Inferior parietal cortex (tissue), 1 donor: ENCODE results near the gene NUP98.
"Not testable (repeated sequence)": the region's sequence is repeated elsewhere in the genome, so short reads cannot be mapped to it uniquely, and the experiment has no call there.

Experiments
- DNase-seq: peaks from one replicate; pipeline ENCODE4 v3.0.0-alpha.2; 2016; ENCODE audit errors: extremely low spot score

Gene NUP98

DNA sequence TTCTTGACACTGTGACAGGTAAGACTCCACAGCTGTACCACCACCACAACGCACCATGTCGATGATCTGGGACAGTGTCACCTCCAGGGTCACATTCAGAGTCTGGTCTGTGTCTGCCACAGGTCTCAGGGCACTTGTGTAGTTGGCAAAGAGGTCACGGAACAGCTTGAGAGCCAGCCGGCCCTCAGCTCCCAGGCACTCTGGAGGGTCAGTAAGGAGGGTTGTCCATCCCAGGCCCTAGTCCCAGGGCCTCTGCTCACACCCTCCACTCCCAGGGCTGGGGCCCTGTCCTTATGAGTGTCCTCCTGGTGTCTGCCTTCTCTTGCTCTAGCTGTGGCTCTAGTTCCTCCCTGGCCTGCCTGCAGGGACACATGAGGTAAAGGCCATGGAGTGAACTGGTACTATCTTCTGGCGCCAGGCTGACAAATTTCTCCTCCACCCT, 127.6 kb downstream of the NUP98 start:
- no peak for DNase-seq

DNA sequence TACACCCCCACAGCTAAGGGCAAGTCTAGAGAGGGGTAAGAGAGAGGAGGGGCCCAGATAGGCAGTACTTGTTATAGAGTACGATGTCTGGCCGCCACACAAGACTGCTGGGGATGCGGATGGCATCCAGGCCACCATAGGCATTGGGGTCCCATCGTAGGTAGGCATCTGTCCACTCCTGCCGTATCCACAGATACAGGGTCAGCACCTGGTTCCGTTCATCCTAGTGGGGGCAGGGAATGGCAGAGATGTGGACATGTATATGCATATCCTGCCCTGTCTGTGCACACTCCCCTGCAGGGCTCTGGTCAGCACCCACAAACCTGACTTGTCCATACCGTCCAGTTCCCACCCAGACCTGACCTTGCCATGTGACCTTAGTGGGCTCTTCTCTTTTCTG, 128.2 kb downstream of the NUP98 start:
- no peak for DNase-seq

DNA sequence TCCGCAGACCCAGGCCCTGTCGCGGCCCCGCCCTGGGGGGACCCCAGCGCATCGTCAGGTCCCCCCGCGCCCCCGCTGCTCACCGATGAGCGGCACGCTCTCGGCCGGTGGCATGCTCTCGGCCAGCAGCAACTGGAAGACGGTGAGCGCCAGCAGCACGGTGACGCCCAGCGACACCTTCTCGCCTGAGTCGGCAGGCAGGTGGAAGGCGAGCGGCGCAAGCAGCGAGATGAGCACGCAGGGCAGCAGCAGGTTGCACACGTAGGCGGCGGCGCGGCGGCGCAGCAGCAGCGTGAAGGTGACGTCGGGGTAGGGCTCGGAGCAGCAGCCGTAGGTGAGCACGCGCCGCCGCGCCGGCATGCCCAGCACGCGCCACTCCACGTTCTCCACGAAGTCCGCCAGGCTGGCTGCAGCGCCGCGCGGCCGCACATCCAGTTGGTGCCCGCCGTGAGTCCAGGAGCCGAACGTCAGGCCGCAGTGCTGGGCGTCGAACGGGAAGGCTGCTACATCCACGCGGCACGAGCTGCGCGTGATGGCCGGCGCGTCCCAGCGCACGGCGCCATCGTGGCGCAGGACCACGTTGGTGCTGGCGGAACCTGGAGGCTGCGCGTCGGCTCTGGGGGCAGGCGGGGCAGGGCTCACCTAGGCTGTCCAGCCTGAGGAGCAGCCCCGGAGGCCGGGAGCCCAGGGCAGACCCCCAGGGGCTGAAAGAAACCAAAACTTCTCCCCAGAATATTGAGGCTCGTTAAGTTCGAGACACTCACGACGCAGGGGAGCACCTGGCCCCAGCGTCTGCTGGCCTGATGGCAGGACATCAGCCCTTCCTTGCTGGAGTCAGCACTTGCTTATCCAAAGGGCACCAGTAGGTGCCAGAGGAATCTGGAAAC, 130.0 kb downstream of the NUP98 start:
- DNase-seq, result no peak

DNA sequence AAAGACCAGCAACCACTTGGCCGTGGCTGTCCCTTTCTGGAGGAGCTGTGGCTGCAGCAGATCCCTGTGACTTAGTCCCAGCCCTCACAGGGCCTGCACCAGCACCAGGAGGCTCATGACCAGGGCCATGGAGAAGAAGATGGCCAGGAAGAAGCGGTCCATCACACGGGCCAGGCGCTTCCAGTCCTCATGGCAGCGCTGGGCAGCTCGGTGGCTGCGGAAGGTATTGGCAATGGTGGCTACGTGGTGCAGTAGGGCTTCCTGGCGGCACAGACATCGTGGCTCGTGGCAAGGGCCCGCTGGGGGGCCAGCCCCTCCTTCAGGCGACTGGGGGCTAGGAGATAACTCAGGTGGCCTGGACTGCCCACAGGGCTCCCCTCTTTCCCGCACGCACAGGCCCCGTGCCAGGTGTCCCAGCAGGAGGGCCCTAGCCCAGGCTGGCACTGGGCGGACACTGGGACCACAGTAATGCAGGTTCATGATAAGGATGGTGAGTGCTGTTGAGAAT, 131.3 kb downstream of the NUP98 start:
- no peak for DNase-seq

DNA sequence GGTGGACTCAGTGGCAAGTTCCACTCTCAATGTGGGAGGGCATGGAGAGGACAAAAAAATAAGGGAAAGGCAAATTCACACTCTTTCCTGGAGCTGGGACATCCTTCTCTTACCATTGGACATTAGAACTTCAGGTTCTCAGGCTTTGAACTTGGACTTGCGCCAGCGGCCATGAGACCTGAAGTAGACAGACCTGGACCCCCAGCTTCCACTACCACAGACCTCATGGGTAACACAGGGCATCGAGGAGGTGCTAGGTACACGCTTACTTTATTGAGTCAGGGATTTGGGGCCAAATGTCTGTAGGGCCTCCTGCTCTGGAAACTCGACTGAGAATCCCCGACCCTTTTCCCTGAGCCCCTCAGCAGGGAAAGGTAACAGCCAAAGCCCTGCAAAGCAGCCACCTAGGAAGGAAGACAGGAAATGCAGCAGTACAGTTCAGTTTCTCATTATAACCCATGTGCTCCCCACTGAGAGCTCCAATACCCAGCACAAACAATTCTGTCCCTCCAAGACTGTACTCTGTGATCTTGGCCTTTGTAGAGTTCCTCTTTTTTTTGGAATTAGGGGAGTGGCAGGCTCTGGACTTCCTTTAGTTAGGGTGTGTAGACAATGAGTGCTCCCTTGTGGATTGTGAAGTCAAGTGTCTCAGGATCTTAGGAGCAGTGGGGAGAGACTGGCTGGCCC, 131.9 kb downstream of the NUP98 start:
- DNase-seq, result no peak

DNA sequence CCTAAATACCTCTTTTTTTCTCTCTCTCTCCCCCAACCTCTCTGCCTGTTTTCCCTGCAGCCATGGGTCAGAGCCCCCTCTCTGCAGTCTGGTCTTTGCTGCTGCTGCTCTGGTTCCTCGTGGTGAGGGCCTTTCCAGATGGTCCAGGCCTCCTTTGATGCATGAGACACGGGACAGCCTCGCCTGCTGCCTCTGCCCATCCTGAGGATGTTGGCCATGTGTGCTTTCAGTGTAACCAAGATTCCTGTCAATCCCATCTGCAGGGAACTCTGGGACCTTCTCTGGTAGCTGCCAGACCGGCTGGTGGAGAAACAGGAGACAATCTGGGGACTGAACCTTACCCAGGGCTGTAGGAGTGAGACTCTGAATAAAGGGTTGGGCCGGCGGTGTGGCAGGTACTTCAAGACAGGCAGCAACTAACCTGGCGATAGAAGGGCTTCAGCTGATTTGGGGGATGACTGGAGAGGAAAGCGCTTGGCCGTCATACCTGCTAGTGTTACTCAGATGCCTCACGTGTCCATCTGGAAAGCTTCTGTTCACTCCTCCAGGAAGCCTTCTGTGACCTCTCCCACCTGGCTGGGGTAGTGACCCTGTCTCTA, 133.2 kb downstream of the NUP98 start:
- DNase-seq, result no peak

DNA sequence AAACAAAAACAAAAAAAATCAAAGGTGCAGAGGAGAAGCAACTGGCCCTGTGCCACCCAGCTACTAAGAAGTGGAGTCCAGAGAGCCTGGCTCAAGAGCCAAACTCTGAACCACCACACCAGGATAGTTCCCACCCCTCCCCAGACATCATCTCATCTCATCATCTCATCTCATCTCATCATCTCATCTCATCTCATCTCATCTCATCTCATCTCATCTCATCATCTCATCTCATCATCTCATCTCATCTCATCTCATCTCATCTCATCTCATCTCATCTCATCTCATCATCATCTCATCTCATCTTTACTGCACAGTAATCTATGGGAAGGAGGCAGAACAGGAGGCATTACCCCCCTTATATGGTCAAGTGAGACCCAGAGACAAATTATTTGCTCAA, 134.5 kb downstream of the NUP98 start:
- no peak for DNase-seq

DNA sequence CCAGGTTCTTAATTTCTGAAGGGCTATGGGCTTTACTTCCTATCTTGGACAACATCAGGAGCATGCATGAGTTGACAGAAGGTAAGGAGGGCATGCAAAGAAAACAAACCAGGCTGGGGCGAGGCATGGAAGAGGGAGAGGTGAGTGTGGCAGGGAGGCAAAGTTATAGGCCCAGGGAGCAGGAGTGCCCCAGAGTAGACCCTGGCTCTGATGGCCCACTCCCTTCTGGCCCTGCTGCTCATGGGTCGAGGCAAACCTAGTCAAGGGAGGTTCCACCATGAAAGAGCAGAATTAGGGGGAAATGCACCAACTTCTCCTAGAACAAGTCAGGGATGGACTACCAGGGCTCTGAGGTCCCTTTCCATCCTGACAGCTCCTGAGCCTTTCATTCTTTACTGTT, 136.4 kb downstream of the NUP98 start:
- no peak for DNase-seq

DNA sequence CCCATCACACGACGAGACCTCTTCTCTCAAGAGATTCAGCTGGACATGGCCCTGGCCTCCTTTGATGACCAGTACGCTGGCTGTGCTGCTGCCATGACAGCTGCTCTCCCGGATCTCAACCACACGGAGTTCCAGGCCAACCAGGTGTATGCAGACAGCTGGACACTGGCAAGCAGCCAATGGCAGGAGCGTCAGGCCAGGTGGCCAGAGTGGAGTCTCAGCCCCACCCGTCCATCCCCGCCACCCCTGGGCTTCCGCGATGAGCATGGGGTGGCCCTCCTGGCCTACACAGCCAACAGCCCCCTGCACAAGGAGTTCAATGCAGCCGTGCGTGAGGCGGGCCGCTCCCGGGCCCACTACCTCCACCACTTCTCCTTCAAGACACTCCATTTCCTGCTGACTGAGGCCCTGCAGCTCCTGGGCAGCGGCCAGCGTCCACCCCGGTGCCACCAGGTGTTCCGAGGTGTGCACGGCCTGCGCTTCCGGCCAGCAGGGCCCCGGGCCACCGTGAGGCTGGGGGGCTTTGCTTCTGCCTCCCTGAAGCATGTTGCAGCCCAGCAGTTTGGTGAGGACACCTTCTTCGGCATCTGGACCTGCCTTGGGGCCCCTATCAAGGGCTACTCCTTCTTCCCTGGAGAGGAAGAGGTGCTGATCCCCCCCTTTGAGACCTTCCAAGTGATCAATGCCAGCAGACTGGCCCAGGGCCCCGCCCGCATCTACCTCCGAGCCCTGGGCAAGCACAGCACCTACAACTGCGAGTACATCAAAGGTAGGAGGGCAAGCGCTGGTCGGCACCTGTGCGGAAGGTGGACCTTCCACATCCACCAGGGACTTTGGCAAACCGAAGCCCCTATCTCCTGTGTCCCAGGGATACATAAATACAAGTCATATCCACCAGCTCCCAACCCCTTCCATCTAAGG, 137.5 kb downstream of the NUP98 start:
- no peak for DNase-seq

DNA sequence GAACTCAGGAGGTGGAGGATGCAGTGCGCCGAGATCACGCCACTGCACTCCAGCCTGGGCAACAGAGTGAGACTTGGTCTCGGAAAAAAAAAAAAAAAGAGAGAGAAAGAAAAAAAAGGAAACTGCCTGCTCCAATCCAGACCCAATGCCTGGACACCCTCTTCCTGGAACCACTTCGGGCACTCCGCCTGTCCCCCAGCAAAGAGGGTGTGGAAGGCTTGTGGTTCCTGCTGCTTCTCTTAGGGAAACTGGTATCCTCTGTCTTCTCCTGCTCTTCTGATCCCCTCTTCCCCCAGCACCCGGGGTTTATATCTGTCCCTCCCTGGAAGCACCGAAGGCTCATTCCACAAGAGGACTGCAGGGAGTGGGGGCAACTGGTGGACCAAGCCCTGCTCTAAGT, 139.1 kb downstream of the NUP98 start:
- DNase-seq, result no peak

DNA sequence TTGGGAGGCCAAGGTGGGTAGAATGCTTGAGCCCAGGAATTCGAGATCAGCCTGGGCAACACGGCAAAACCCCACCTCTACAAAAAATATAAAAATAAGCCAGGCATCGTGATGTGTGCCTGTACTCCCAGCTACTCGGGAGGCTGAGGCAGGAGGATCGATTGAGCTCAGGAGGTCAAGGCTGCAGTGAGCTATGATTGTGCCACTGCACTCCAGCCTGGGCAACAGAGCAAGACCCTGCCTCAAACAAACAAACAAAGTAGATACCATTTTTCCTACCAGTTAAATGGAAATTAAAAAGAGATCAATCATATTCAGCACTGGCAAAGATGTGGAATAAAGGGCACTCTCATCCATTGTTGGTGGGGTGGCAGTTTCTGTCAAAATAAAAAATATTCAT, 140.0 kb downstream of the NUP98 start:
- not testable (repeated sequence) for DNase-seq

DNA sequence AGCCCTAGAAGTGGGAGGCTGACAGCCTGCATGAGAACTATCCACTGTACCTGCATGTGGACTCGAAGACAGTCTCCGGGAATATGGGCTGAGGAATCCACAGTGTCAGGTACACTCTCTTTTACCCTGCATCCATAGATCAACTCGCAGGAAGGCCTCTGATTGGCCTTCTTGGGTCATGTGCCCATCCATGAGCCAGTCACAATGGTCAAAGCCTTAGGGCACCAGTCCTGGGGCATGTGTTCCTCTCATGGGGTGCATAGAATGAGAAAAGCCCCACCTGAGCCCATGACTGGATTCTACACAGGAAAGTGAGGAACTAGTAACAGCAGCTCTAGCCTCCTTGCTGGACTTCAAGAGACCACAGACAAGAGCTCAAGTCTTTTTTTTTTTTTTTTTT, 141.8 kb downstream of the NUP98 start:
- no peak for DNase-seq

DNA sequence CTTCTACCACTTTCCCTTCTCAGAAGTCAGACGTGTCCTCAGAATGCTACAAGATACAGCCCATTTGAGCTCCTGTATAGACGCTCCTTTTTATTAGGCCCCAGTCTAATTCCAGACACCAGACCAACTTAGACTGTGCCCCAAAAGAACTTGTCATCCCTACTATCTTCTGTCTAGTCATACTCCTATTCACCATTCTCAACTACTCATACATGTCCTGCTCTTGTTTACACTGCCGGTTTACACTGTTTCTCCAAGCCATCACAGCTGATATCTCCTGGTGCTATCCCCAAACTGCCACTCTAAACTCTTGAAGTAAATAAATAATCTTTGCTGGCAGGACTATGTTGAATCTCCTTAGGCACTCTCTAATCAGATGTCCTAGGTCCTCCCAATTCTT, 144.8 kb downstream of the NUP98 start:
- DNase-seq, result not testable (repeated sequence)

DNA sequence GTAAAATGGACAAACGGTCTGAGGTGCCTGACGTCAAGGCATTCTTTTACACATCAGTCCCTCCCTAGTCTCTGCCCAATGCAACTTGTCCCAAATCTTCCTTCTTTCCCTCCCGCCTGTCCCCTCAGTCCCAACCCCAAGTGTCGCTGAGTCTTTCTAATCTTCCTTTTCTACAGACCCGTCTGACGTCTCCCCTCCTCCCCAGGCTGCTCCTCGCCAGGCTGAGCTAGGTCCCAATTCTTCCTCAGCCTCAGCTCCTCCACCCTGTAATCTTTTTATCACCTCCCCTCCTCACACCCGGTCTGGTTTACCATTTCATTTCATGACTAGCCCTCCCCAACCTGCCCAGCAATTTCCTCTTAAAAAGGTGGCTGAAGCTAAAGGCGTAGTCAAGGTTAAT, 148.0 kb downstream of the NUP98 start:
- DNase-seq, result not testable (repeated sequence)

DNA sequence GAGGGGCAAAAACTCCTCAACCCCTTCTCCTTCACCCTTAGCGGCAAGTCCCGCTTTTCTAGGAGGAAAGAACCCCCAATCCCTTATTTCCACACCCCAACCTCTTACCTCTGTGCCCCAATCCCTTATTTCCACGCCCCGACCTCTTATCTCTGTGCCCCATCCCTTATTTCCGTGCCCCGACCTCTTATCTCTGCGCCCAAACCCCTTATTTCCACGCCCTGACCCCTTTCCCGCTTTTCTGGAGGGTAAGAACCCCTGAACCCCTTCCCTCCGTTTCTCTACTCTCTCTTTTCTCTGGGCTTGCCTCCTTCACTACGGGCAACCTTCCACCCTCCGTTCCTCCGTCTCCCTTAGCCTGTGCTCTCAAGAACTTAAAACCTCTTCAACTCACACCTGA, 148.5 kb downstream of the NUP98 start:
- DNase-seq, result not testable (repeated sequence)

DNA sequence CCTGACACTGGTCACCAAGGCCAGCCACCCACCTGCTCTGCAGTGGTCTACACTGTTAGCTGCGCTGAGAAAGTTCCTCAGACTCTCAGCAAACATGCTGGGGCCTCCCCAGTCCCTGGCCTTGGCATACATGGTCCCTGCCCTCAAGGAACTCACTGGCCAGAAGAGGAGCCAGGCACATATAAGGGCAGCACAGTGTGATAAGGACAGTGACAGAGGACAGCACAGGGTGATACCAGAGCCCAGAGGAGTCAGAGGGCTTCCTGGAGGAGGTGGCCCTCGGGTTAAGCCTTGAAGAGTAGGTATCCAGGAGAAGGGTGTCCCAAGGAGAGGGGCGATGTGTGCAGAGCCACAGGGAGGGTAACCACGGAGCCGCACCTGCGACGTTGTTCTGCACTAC, 151.8 kb downstream of the NUP98 start:
- DNase-seq, result no peak

DNA sequence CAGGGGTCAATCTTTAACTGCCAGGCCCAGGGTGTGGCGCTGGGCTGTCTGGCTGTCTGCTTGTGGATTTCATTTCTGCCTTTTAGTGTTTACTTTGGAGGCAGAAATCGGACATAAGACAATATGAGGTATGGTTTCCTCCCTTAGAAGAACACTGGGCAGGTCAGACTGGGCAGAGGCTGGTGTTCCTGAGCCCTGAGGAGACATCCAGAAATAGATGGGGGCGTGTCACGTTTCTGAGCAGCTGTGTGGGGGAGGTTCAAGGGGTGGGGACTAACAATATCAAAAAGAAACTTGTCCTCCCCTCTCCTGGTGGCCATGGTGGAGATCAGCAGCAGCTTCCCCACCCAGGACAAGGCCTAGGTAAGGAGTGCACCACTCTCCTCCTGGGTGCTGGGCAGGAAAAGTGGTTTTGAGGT, 152.5 kb downstream of the NUP98 start, which contains the start of gene ART1:
Gene ART1 (plus strand): TSS at position 312 of the 419 bp plus-strand sequence. CDS start 14,086 bp downstream, outside the sequence.
- no peak for DNase-seq

DNA sequence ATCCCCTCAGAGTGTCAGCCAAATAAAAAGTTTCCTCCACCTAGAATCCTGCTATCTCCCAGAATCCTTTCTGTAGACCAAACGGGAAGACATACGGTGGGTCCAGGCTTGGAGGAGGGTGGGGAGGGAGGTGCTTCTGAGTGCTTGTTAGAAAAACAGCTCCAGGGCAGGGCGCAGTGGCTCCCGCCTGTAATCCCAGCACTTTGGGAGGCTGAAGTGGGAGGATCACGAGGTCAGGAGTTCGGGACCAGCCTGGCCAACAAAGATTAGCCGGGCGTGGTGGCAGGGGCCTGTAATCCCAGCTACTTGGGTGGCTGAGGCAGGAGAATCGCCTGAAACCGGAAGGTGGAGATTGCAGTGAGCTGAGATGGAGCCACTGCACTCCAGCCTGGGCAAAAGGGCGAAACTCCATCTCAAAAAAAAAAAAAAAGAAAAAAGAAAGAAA, 154.2 kb downstream of the NUP98 start:
- DNase-seq, result not testable (repeated sequence)

DNA sequence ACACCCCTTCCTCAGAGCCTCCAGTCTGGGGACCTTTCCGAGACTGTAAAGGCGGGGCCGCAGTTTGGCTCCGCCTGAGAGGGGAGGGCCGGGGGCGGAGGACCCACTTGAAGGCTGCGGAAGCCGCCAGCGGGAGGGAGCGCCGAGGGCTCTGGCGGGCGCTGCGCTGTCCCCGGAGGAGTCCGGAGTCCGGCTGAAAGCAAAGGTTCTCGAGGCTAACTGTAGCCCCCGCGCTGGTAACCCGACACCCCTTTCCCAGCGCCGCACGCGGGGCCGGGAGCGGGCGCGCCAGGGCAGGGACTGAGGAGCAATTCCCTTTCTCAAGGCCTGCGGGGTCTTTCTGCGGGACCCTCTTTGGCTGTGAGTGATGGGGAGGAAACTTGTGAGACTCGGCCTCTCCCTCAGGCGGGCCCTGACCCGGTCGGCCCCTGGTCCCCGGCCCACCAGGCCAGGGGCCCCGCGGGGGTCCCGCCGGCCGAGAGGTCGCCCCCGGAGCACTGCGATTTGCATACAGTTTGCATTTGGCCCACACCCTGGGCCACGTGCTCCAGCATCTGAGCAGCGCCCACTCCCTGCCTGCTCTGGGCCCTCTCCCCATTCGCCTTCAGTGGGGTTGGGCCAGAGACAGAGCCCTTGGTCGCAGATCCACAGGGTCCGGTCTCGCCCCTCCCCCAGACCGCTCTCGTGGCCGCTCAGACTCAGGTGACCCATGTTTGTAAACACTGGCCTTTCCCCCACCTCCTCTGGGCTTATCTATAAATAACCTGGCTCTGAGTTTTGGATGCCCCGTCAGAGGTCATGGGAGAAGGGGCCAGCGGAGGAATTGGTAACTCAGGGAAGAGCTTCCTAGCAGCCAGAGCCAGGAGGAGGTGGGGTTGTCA, 155.0 kb downstream of the NUP98 start:
- peak; percentile 9 for DNase-seq

DNA sequence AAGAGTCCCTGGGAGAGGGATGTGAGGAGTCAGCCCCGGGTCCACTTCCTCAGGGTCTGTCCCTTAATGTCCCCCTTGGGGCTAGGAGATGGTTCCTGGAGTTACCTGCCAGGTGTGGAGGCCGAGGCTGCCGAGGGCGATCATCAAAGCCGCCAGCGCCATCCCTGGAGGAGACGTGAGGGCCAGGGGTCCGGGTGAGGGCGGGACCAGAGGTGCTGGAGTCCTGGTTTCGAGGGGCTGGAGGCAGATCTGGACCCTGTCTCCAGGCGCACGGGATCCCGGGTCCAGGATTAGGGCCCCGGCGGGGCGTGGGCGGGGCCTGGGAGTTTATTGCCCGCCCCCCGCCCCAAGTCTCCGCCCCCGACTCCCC, 155.7 kb downstream of the NUP98 start, which contains the start of gene ART5:
Gene ART5 (minus strand): TSS at position 292 of the 370 bp plus-strand sequence. CDS start 130 bp downstream, at position 162.
- no peak for DNase-seq
